Fibroblast of the conjunctiva (primary cell): Measurements from ENCODE around the gene BAIAP2L2.

Experiments used
- DNase-seq: peaks from one replicate; pipeline ENCODE4 v3.0.0-alpha.2; 2010; ENCODE audit warnings: low read depth

The BAIAP2L2 gene

DNA sequence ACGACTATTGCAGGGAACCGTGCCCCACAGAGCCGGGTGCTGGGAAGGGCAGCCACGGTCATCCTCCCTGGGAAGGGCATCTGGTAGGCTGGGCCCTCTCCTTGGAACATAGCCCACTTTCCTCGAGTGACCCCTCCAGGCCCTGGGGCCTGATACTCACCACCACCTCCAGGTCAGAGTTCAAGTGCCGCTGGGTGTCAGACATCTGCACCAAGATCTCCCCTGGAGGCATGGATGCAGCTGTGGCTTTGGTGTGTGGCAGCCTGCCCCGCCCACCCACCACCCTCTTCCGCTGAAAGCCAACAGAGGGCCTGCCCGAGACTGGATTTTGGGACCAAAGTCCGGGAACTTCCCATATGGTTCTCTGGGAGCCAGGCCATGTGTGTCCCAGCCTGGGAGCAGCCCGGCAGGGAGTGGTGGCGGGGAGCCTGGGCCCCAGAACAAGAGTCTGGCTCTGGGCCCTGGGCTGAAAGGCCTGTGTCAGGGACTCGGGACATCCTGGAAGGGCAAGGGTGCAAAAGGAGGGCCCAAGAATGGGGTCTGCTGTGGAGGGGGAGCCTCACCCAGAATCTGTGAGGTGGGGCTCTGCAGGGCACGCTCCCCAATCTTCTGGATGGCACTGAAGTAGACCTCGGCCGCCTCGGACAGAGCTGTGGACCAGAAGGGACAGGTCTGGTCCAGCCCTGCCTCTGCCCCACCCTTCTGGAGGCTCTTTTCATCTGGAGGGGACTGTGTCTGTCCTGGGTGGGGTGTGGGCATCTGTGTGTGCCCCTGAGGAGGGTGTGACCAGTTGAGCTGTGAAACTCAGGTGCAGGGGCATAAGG is 2.6 kb downstream of the BAIAP2L2 start:
- no peak for DNase-seq

DNA sequence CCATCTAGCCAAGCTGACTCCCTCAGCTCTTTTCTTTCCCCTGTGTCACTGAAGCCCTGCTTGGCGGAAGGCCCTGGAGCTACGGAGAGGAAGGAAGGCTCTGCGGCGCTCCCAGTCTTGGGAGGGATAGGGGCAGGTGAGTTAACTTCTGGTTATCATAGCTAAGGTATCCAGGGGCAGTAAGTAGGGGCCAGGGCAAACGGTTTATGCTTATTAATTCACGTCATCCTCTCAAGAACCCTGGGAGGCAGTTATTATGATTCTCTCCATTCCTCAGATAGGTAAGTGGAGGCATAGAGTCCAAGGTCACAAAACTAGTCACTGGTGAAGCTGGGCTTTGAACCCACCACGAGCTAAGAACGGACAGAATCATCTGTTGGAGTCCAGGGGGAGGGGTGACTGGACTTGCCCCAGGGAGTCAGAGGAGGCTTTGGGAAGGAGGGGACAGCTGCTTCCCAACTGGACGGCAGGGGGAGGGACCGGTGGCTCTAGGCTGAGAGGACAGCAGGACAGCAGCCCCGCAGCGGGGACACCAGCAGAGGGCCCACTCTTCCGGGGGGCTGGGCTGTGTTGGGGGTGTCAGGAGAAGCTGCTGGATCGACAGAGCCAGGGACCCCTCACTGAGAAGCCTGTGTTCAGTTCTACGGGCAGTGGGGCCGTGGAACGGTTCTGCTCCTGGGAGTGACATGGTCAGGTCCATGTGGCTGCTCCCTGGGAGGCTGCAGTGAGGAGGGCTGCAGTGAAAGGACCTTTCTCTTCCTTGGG is 3.5 kb downstream of the BAIAP2L2 start:
- no peak for DNase-seq

DNA sequence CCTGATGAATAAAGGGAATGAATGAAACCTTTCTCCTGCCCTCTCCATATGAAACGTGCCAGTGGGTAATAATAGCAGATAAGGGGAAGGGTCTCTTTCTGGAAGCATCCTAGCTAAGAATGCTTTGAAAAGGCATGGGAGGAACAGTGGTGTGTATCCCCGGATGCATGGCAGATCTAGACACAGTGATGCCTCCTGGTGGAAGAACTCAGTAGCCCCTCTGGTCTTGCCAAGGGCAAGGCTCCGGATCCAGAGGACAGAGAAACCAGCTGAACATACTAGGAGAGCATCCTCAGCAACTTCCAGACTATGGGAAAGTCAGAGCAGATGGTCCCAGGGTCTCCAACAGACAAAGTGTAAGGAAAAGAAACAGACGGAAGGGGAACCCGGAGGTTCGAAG is 6.4 kb downstream of the BAIAP2L2 start:
- DNase-seq, result no peak

DNA sequence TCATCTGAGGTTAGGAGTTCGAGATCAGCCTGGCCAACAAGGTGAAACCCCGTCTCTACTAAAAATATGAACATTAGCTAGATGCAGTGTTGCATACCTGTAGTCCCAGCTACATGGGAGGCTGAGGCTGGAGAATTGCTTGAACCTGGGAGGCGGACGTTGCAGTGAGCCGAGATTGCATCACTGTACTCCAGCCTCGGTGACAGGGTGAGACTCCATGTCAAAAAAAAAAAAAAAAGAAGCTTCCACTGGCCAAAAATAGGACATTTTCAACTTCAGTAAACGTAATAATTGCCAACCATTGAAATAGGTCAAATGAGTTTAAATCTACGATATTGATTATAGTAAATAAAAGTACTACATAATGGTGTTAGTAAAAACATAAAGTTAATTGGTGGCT is 6.8 kb downstream of the BAIAP2L2 start:
- no peak for DNase-seq

DNA sequence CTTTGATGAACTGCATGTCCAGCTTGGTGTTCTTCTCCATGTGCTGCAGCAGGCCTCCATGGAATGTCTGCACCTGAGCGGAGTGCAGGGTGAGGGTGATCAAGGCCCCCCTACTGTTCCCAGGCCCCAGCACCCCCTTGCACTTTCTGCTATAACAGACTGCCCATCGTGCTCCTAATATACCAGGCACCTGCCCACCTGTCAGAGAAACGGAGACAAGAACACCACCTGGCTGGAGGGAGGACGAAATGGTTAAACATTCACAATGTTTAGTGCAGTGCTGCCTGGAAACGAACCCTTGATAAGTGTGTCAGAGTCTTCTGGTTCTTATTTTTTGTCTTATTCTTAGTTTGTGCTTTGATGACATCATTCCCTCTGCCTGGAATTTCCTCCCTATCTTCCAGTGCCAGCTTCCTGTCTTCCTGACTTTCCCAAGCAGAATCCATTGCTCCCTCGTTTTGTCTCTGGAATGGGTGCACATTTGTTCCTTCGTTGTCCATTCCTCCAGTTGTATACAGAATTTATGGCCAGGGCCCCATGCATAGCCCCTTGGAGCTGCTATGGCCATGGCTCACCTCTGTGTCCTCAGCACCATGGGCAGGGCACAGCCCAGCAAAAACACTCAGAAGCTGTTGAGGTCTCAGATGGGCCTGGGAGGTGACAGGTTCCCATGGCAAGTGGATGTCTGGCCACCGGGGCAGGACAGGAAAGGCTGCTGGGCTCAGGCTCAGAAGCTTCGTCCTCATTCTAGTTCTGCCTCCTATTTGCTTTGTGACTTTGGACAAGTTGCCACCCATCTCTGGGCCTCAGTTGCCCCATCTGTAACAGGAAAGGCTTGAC is 11.9 kb downstream of the BAIAP2L2 start:
- no peak for DNase-seq

DNA sequence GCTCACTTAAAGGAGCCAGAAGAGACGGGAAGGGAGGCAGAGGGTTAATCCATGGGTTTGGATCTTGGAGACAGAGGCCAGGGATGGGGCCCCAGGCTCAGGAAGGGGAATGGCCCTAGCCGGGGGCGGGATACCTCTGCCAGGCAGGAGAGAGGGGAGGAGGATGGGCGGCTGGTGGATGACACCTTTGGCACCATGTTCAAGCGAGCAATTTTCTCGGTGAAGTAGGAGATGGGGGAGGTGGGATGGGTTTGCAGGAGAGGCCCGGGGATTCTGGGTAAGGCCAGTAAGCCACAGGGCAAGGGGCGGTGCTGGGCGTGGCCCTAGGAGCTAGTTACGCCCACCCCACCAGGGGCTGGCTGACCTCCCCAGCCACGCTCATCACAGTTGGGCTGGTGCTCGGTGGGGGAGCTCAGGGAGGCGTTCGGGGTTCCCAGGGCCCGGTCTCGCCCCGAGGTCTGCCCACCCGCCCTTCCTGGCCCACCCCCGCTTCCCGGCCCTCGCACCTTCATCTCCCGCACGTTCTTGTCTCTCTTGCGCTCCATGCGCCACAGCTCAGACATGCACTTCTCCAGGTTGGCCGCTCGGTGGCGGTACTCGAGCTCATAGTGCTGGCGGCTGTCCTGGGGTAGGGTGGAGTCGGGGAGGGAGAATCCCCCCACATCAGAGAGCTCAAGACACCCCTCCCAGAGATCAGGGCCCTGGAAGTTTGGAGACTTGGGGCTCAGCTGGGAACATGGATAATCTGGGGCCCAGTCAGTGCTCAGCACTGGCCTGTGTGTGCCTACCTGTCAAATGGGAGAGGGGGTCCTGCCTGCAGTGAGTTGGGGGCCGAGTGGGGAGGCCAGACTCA is 12.7 kb downstream of the BAIAP2L2 start:
- DNase-seq, result no peak

DNA sequence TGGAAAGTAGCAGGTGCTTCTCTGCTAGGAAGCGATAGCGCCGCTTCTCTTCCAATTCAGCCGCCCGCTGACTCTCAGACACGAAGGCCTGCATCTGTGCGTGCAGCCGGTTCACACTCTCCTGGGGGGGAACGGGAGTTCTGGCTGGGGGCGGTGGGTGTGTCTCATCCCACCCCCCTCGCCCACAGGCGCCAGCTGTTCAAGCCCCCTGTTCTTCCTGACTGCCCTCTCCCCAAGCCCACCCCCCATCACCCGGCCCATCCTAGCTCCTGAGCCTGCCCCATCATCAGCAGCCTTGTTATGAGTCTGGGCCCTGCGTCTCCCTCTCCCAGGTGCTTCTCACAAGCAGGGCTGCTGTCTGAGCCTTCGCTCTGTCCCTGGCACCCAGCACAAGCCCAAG is 13.4 kb downstream of the BAIAP2L2 start:
- no peak for DNase-seq

DNA sequence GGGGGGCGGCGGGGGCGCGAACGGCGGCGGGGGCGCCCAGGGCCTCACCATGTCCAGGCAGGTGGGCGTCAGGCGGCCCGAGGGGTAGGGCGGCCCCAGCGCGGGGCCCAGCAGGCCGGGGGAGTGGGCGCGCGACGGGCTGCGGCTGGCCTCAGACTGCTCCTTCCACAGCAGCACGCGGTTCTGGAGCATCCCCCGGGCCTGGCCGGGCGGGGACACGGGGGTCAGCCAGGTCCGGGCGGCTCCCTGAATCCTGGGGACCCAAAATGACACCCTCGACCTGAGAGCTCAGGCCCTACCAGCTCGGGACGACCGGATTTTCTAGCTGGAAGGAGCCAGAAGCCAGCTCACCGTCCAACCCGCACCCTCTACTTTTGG is 21.0 kb downstream of the BAIAP2L2 start:
- no peak for DNase-seq

DNA sequence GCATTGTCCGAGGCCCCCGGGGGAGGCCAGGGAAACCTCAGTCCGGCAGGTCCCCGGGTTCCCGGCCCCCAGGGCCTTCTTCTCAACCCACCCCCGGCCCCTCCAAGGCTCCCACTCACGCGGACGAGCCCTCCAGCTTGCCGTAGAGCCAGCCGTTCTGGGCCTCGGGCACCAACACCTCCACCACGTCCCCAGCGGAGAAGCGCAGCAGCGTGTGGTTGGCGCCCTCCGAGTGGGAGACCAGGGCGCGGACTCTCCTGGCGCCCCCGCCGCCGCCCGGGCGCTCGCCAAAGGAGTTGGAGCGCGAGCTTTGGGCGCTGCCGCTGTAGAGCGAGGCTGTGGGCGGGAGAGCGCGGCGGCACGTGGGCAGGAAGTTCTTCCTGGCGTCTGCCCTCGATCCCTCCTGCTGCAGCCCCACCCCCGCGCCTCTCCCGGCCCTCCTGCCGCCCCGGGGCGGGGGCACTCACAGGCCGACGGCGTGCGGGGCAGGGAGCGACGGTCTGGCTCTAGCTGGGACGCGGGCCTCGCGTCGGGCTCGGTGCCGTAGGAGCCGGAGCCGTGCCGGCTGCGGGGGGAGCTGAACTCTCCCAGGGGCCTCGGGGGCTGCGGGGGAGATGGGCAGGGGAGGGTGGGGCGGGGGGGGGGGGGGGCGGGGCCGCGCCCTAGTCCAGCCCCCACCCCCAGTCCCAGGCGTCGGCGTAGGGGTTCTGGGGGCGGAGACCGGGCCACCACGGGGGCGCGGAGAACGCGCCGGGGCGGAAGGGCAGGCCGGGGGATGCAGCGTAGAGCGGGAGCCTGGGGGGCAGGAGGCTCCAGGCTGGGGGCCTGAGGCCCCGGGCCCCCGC is 21.6 kb downstream of the BAIAP2L2 start:
- no peak for DNase-seq

DNA sequence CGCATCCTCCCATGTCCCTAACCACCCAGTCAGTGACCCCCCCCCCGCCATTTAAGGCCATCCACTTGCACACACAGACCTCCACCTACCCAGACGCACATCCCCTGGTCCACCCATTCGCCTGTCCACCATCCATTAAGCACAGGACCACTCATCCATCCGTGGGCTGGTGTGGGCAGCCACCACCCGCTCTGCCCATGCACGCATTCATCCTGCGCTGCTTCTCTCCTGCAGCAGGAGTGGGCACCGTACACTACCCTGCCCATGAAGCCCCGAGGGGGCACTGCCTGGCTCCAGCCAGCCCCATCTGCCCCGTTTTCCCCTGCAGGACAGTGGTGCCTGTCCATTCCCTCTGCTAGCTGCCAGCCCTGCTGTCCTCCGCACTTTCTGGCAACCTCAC is 22.6 kb downstream of the BAIAP2L2 start:
- DNase-seq, result no peak

DNA sequence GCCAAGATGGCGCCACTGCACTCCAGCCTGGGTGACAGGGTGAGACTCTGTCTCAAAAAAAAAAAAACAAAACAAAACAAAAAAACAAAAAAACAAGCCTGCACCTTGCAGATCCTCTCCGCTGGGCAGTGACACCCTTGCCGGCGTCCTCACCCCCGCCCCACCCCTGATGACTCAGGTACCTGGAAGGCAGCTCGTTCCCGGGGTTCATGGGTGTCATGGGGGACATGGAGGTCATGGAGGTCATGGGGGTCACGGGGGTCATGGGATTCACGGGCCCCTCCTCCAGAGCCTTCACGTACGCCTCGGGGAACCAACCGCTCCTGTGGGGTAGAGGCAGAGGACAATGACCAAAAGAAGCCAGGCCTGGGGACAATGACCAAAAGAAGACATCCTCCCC is 23.5 kb downstream of the BAIAP2L2 start:
- no peak for DNase-seq

DNA sequence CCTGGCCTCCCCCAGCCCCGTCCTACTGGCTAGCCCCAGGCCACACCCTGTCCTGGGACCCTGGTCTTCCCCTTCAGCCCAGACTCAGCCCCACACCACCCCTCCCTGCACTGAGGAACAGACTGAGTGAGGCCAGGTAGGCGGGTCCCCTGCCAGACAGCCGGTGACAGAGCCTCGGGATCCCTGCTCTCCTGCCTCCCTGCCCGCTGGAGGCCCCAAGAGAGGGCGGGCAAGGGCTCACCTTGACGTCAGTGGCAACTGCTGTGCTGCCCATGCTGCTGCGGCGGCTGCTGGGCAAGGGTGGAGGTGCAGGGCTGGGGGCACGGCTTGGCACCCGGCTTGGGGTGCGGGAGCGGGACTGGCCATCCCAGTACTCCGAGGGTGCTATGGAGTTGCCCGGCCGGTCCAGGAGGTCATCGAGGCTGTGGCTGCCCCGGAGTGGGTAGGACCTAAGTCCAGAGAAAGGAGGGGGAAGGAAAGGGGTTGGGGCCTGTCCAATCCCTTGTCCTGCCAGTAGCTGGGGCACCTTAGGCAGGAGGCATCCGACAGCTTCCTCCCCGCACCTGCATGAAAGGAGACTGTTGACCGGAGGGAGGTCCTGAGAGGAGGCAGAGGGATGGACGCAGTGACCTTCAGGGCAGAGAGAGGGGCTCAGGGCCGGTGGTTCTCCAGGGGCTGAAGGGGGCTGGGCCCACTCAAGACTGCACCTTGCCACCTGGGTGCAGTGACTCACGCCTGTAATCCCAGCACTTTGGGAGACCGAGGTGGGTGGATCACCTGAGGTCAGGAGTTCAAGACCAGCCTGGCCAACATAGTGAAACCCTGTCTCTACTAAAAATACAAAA is 24.3 kb downstream of the BAIAP2L2 start:
- no peak for DNase-seq

DNA sequence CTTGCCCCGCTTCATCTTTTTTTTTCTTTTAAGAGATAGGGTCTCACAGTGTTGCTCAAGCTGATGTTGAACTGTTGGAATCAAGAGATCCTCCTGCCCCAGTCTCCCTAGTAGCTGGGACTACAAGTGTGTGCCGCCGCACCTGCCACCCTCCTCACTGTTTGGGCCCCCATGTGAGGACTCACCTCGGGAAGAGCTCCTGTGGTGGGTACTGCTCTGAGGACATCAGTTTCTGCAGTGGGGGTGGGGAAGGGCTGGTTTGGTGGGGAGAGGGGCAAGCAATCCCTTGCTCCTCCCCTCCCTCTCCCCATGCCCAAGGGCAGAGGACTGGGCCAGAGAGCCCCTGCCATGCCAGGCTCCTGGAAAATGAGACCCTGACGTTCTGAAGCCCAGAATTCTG is 25.0 kb downstream of the BAIAP2L2 start:
- no peak for DNase-seq

DNA sequence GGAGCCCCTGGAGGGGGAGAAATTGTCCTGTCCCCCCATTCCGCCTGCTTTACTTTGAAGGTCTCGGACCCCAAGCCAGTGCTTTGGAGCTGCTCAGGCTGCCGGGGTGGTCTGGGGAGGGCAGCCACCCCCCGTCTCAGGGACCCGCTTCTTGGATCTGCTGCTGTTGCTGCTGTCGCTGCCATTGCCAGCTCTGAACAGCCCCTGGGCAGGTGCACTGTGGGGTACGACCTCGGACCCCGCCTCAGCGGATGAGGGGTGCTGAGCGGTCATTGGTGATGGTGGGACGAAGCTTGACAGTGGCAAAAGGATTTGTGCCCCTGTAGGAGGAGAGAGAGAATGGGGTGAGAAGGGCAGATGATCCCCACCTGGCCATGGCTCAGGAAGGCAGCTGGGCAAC is 25.4 kb downstream of the BAIAP2L2 start:
- no peak for DNase-seq

DNA sequence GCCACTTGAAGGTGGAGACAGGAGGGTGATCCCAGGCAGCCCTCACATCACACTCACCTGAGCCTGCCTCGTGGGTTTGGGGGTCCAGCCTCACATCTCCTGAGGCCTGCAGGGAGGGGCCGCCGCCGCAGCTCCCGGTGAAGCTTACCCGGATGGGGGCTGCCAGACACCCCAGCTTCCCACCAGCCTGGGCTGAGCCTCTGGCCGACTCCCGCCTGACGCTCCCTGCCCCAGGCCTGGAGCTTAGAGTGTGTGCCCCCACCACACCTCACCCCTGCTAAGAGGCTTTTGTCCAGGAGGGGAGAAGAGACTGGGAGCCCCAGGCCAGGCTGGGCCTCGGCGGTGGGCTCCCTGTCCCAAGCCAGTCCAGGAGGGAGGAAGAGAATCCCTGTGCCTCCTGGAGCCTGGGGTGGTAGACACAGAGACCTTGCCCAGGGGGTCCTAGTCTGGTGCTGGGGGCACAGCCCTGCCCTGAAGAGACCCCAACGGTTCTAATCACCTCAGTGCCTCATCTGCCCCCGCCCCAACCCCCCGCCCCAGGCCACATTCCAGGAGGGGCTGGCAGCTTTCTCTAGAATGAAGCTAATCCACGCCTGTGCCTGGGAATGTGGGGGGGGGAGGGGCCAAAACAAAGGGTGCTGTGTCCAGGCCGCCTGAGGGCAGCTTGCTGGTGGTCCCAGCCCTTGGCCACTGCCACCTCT is 26.4 kb downstream of the BAIAP2L2 start, which contains the start of gene SLC16A8:
TSS of gene SLC16A8 (minus strand) at position 254 of the 701 bp plus-strand sequence. CDS start 1,311 bp downstream, outside the sequence.
- no peak for DNase-seq

DNA sequence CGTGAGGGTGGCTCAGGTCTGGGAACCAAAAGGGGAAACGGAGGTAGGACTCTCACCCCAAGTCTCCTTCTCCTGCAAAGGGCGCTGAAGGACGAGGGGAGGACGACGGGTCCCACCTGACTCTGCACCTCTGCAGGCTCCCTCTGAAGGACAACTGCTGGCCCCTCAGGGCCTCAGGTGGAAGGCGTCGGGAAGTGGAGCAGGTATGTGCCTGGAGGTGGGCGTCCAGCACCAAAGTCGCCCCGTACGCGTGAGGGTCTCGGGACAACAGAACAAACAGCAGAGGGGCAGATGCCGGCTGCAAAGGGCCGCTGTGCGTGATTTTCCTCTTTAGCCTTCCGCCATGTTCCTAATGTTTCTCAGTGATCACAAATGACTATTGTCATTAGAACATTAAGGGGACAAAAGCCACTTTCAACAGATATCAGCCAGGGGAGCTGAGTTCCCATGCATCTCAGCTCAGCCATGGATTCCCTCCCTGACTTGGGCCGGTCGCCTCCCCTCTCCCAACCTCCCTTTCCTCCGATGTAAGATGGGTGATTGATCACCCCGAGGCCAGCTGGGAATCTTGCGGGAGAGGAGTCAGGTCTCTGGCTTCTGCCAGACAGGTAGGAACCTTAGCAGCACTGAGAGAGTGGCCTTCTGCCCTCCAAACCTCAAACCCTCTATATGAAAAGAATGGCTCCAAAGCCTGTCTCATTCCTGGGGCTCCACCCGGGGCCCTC is 27.3 kb downstream of the BAIAP2L2 start:
- no peak for DNase-seq

DNA sequence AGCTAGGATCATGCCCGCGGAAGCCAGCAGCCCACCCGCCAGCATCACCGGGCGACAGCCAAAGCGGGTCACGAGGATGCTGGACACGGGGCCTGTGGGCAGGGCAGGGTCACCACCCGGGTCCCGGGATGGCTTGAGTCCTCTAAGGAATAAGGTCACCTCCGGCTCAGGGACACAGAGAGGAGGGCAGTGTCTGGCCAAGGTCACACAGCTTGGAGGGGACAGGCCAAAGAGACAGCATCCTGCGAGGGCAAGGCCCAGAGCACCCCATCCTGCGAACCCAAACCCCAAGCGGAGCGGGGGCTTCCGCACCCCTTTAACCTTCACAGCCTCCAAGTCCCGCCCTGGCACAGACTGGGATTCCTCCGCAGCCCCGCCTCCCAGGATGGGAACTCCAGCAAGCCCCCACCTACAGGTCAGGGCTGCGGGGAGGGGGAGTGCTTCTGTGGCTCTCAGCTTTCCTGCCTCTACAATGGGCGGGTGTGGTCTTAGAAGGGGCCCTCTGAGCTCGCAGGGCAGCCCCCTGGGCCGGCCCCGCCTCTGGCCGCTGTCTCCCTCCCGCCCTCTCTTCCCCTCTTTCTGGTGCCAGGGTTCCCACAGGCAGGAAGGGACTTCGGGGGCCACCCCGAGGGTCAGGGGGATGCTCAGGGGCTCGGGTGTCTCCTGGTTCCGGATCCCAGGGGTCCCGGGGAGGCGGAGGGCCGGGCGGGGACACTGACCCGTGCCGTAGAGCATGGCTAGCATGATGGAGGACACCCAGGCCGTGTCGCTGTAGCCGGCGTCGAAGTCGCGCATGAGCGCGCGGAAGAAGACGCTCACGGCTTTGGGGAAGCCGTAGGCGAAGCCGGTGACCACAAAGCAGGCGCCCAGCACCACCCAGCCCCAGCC is 28.3 kb downstream of the BAIAP2L2 start:
- DNase-seq, result no peak

DNA sequence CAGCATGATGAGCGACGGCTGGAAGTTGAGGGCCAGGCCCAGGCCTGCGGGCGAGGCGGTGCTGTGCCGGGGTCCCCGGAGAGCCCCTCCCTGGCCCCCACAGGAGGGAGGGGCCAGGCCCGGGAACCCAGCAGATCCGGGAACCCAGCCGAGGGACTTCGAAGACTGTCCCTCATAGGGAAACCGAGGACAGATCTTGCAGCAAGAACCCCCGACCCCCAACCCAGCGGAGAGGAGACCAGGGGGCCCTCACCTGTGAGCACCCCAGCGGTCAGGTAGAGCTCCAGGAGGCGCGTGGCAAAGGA is 28.9 kb downstream of the BAIAP2L2 start:
- no peak for DNase-seq
